Psoas muscle (tissue), 8 donors: ENCODE data around the gene EPHA4. TPM values are rescaled to one million over a fixed set of nuclear protein-coding genes. Genes with fewer than 3 reads are reported as not detected.

Experiments used
- ATAC-seq, 4 donors: fragments of 200-7000 bp; cut with Tn5 transposase; one replicate each; pipeline ENCODE4 v1.9.1; 2020; ENCODE audit warnings: moderate library complexity in 3 of 4, mild to moderate bottlenecking in 2 of 4
- DNase-seq, 2 donors: peaks; one replicate each; pipeline ENCODE4 v3.0.0-alpha.2; 2020
- H3K27ac ChIP-seq: fragments of 200-600 bp; one replicate; pipeline ENCODE4 v1.8.0; 2022
- H3K27me3 ChIP-seq, 3 donors: fragments of 200-600 bp in 1 of 3; one replicate each; pipeline versions ENCODE4 v1.6.1 to v1.8.0; 2013 to 2022; ENCODE audit warnings: low read length in 2 of 3, mild to moderate bottlenecking in 2 of 3, moderate library complexity in 1 of 3; ENCODE audit not compliant: insufficient read depth in 3 of 3
- H3K36me3 ChIP-seq, 2 donors: fragments of 200-600 bp in 1 of 2; one replicate each; pipeline versions ENCODE4 v1.6.1 to v1.8.0; 2013 to 2022; ENCODE audit warnings: low read depth in 1 of 2, mild to moderate bottlenecking in 1 of 2, moderate library complexity in 1 of 2; ENCODE audit not compliant: insufficient read depth in 1 of 2
- H3K4me1 ChIP-seq: fragments of 200-600 bp; one replicate; pipeline ENCODE4 v1.8.0; 2022
- H3K4me3 ChIP-seq: fragments of 200-600 bp; one replicate; pipeline ENCODE4 v1.8.0; 2022; ENCODE audit warnings: mild to moderate bottlenecking
- H3K9me3 ChIP-seq: fragments of 200-600 bp; one replicate; pipeline ENCODE4 v1.8.0; 2022
- WGBS, 3 donors: extraction: QIAGEN DNeasy Blood & Tissue Kit; methylation state at CpG; one replicate each; pipeline versions ENCODE4 v1.1.6 to v1.1.7; 2013; 5-methylcytosine and 5-hydroxymethylcytosine counted together
- intact Hi-C, 2 donors: fragments of 100-400 bp; cut with DNase I; formaldehyde crosslinking; loops; one replicate each; pipeline versions ENCODE4 v1.11.0 to v1.14.2; 2022
- polyA plus RNA-seq, 3 donors: library from polyadenylated mRNA; stranded (reverse); fragments of 200-250 nt; gene quantifications; one replicate each; pipeline ENCODE4 v1.2.3, GENCODE V29; 2013
- total RNA-seq, 4 donors: library from RNA; stranded (reverse); fragmentation: NEBNext Ultra II Directional in 2 of 4; extraction: Animal tissue kit (Norgen Biotek cat#: 25700) in 2 of 4; gene quantifications; one replicate each; pipeline versions ENCODE4 v1.2.1 to v1.2.4, GENCODE V29; 2021 to 2023
- TF ChIP-seq, protein P1 (sequence below): fragments of 200-600 bp; IDR thresholded peaks from one replicate; pipeline ENCODE4 v1.8.0; 2022; ENCODE audit warnings: antibody characterized with exemption
- donor health status: healthy with polysubstance abuse.
- donor health status: DM: no; HTN: no; CAD: no; lungs with moderate emphysema.
- donor health status: Bipolar disorder and iron deficiency.
- donor health status: healthy.
- donor health status: DM: yes; HTN: yes; CAD: no.
- donor health status: DM: no; HTN: no; CAD: no.
- donor health status: DM: no; HTN: no; CAD: no.
- donor health status: DM: yes; HTN: yes; CAD: no.

The EPHA4 gene
- total and polyA plus RNA-seq, 7 donors: 0.76 to 6.3 (median 3.8) TPM

DNA sequence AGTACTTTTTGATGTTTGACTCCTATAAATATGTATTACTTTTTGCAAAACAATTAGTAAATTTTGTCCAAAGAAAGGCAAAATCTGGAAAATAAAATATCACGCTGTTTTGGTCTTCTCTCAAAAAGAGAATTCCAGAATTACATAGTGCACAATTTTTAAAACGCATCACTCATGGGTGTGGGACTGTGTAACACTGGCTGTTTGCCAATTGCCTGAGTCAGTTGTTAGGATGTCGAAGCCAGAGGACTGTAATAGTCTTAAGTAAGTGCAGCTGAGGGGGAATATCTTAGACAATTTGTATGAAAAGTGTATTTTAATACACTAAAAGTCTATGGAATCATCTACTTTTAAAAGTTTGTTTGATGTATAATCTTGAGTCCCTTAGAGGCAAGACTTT lies 24.1 kb upstream of the EPHA4 start:
- intact Hi-C loops: no loop called here
- WGBS, 3 donors: 35 to 42% (median 36%) methylated on average over 3 of the region's 3 CpGs
- ATAC-seq (no peak), DNase-seq (no peak)
- no peak overlapping the region for H3K27ac ChIP-seq
- no peaks in the 10 kb centered on the region for H3K4me1 ChIP-seq
- H3K9me3 ChIP-seq: no peaks in the 10 kb centered on the region
- peaks cover 0 to 3% (median 0%) of the 10 kb centered on the region in 3 donors for H3K27me3 ChIP-seq
- no peaks in the 10 kb centered on the region for H3K36me3 ChIP-seq
- H3K4me3 ChIP-seq: no peak overlapping the region
- TF ChIP-seq, protein P1, sequence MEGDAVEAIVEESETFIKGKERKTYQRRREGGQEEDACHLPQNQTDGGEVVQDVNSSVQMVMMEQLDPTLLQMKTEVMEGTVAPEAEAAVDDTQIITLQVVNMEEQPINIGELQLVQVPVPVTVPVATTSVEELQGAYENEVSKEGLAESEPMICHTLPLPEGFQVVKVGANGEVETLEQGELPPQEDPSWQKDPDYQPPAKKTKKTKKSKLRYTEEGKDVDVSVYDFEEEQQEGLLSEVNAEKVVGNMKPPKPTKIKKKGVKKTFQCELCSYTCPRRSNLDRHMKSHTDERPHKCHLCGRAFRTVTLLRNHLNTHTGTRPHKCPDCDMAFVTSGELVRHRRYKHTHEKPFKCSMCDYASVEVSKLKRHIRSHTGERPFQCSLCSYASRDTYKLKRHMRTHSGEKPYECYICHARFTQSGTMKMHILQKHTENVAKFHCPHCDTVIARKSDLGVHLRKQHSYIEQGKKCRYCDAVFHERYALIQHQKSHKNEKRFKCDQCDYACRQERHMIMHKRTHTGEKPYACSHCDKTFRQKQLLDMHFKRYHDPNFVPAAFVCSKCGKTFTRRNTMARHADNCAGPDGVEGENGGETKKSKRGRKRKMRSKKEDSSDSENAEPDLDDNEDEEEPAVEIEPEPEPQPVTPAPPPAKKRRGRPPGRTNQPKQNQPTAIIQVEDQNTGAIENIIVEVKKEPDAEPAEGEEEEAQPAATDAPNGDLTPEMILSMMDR: no peak

DNA sequence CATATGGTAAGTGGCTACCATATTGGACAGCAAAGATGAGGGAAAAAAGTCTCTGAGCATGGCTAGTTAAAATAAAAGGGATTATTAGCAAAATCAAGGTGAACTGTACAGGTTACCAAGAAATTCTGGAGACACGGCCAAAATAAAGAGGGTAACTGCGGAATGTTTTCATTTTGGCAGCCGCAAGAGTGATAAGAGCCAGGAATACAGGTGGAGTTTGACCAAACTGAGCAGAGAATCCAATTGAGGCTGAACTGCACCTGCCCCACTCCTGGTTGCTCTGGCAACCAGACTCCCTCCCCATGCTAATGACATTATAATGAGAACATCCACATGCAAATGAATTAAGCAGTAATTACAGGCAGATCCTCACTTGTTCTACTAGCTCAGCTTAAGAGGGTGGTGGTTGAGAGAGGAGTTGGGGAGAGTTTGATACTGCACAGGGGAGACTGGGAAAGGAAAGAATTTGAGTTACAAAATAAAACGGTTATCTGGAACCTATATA lies 18.8 kb upstream of the EPHA4 start:
- Histone ChIP-seq H3K36me3 (no peaks in the 10 kb centered on the region), H3K9me3 (no peaks in the 10 kb centered on the region), H3K4me3 (no peak overlapping the region), H3K27ac (no peak overlapping the region), H3K27me3 (no peaks in the 10 kb centered on the region), H3K4me1 (no peaks in the 10 kb centered on the region)
- DNase-seq (no peak), ATAC-seq (no peak)
- WGBS, 3 donors: 75 to 82% (median 81%) methylated on average over 4 of the region's 4 CpGs
- intact Hi-C loops: no loop called here
- TF ChIP-seq, protein P1: no peak

DNA sequence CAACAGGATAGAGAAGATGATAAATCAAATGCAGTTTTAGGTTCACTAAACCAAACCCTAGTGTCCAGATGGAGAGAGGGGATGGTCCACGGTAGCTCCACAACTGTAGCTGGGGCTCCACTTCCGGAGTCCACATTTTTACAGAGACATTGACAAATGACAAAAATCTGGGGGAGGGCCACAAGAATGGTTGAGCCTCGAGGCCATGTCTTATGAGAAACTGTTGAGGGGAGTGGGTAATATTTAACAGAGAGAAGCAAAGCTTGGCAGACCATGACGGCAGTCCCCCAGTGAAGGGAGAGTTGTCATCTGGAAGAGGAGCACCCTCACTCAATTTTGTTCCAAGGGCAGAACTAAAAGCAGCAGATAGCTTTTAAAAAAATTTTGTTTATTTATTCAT lies 17.6 kb upstream of the EPHA4 start:
- TF ChIP-seq, protein P1: no peak
- WGBS, 3 donors: 73 to 79% (median 78%) methylated on average over 4 of the region's 4 CpGs
- no peaks in the 10 kb centered on the region for H3K4me1 ChIP-seq

DNA sequence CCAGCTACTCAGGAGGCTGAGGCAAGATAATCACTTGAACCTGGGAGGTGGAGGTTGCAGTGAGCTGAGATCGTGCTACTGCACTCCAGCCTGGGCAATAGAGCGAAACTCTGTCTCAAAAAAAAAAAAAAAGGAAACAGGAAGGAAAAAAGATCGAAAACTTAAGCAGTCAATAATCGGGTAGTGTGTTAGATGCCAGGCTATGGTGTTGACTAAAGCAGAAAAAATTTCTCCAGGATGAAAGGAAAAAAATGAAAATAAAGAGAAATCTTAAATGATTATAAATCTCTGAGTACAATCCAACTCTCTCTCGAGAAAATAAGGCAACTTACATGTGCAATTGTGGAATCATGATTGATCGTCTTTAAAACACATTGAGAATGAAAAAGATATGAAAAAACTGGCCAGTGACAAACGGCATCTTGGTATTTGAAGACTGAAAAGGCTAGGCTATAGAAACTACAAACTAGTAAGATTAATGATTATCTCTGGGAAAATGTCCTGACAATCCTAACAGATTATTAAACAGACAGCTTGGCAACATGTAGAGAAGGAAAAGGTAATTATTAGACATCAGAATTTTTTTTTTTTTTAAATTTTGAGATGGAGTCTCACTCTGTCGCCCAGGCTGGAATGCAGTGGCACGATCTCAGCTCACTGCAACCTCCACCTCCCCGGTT lies 16.3 kb upstream of the EPHA4 start:
- TF ChIP-seq, protein P1: no peak
- Histone ChIP-seq H3K4me3 (no peak overlapping the region), H3K36me3 (no peaks in the 10 kb centered on the region), H3K27me3 (no peaks in the 10 kb centered on the region), H3K27ac (no peak overlapping the region), H3K9me3 (no peaks in the 10 kb centered on the region), H3K4me1 (no peaks in the 10 kb centered on the region)
- DNase-seq (no peak), ATAC-seq (no peak)
- 81 to 88% (median 86%) methylated on average over 10 of the region's 10 CpGs for WGBS, 3 donors
- intact Hi-C loops: no loop called here

More for the DNA sequence above, 17.6 kb upstream of the EPHA4 start:
- no peak overlapping the region for H3K4me3 ChIP-seq
- no peak overlapping the region for H3K27ac ChIP-seq
- ATAC-seq: no peak
- intact Hi-C loops: no loop called here
- H3K27me3 ChIP-seq: no peaks in the 10 kb centered on the region
- no peaks in the 10 kb centered on the region for H3K36me3 ChIP-seq
- no peaks in the 10 kb centered on the region for H3K9me3 ChIP-seq
- no peak for DNase-seq

DNA sequence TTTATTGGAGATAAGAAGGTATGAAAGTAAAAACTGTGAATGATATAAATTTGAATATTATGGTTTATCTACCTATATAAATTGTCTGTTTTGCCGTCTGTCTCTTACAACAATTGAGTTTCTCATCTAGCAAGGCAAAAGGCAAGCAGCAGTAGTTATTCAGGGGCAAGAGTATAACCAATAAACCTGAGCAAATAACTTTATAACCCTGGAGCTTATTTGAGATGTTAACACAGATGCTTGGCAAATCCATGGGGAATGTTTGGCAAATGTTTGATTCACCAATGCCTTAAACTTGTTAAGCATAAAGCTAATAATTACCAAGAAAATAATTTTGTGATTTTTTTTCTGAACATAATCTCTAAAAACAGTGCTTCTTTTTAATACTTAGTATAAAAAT lies 9.9 kb upstream of the EPHA4 start:
- intact Hi-C loops: no loop called here
- Histone ChIP-seq H3K9me3 (no peaks in the 10 kb centered on the region), H3K4me1 (no peaks in the 10 kb centered on the region), H3K27ac (no peak overlapping the region), H3K27me3 (peaks cover 0 to 9% (median 0%) of the 10 kb centered on the region in 3 donors), H3K4me3 (no peak overlapping the region), H3K36me3 (no peaks in the 10 kb centered on the region)
- ATAC-seq (no peak), DNase-seq (no peak)
- WGBS, 3 donors: 91 to 98% (median 93%) methylated on average over 1 of the region's 1 CpG
- TF ChIP-seq, protein P1: no peak
